Measurements from ENCODE around the gene KCTD6. TPM values are rescaled to one million over a fixed set of nuclear protein-coding genes. Genes with fewer than 3 reads are reported as not detected.

KCTD6 gene
- total RNA-seq, 3 donors from 2014 or later (not counting 1 experiment from before 2014, with no cell fraction given): 4.5 to 12.9 (median 7.5) TPM

DNA sequence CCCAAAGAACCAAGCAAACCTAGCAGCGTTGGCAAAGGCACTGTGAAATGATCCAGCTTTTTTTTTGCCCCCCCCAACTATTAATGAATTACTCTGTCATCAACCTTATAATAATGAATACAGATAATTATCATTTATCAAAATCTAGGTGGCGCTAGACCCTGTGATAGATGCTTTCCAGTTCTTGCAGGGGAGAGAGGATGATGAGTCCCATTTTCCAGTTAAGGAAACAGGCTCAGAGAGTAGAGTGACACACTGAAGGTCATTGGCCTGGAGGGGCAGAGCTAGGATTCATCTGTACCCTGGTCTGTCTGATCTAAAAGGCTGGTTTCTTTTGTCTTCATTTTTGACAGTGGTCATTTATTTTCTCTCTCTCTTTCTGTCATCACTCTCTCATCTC, 40.1 kb downstream of the KCTD6 start:
- Histone ChIP-seq H3K36me3 (ENCODE audit: control insufficient read depth, insufficient read depth, low read length) (no peaks in the 10 kb centered on the region), H3K9me3 (ENCODE audit: control insufficient read depth, insufficient read depth, low read length) (no peaks in the 10 kb centered on the region), H3K27me3 (ENCODE audit: control insufficient read depth, insufficient read depth, low read length) (no peaks in the 10 kb centered on the region), H3K4me3 (ENCODE audit: low read length) (no peak overlapping the region), H3K27ac (ENCODE audit: low read length) (no peak overlapping the region), H3K4me1 (ENCODE audit: control insufficient read depth, insufficient read depth, low read length) (peaks cover 9% of the 10 kb centered on the region)
- H3K27me3 Mint-ChIP-seq (ENCODE audit: low read depth in 2 of 2): peaks cover 0 to 6% of the 10 kb centered on the region in 2 donors
- intact Hi-C loops (cut with micrococcal nuclease): loop anchor here (1.0 to 5.0 kb wide), 6 partner anchors 41 to 345 kb away; partner anchors contain the start of genes HTD2, PDHB and RPP14
- ATAC-seq: no peak
- H3K4me1 Mint-ChIP-seq: peaks cover 8 to 10% of the 10 kb centered on the region in 2 donors
- no peak for TF ChIP-seq CTCF (IDR thresholded peaks at IDR 0.05)
- H3K36me3 Mint-ChIP-seq: no peaks in the 10 kb centered on the region
- 79% methylated on average over 2 of the region's 2 CpGs for whole genome bisulfite sequencing (ENCODE audit: insufficient coverage)
- no peak overlapping the region for H3K27ac Mint-ChIP-seq
- DNase-seq: no peak
- H3K9me3 Mint-ChIP-seq: no peaks in the 10 kb centered on the region
- no peak overlapping the region for H3K4me3 Mint-ChIP-seq

GRCh38 chr3:58532794-58533220, 40.9 kb downstream of the KCTD6 start:
- Histone ChIP-seq H3K4me1 (ENCODE audit: control insufficient read depth, insufficient read depth, low read length) (peaks cover 9% of the 10 kb centered on the region), H3K4me3 (ENCODE audit: low read length) (no peak overlapping the region), H3K36me3 (ENCODE audit: control insufficient read depth, insufficient read depth, low read length) (no peaks in the 10 kb centered on the region), H3K9me3 (ENCODE audit: control insufficient read depth, insufficient read depth, low read length) (no peaks in the 10 kb centered on the region), H3K27me3 (ENCODE audit: control insufficient read depth, insufficient read depth, low read length) (no peaks in the 10 kb centered on the region), H3K27ac (ENCODE audit: low read length) (no peak overlapping the region)
- intact Hi-C loops (cut with micrococcal nuclease): loop anchor here (1.0 to 5.0 kb wide), 6 partner anchors 42 to 346 kb away; partner anchors contain the start of genes HTD2, PDHB and RPP14
- H3K4me3 Mint-ChIP-seq: no peak overlapping the region
- peak; percentile 86 for TF ChIP-seq CTCF (IDR thresholded peaks at IDR 0.05)
- H3K36me3 Mint-ChIP-seq: no peaks in the 10 kb centered on the region
- peak; percentile 93 to 99 (median 99) for ATAC-seq
- WGBS (ENCODE audit: insufficient coverage): 17% methylated on average over 10 of the region's 11 CpGs
- peaks cover 8 to 10% of the 10 kb centered on the region in 2 donors for H3K4me1 Mint-ChIP-seq
- peak; percentile 70 to 89 for DNase-seq
- H3K27ac Mint-ChIP-seq: peak overlapping the region in 1 of 2 donors; percentile 75
- H3K9me3 Mint-ChIP-seq: no peaks in the 10 kb centered on the region
- peaks cover 0 to 6% of the 10 kb centered on the region in 2 donors for H3K27me3 Mint-ChIP-seq (ENCODE audit: low read depth in 2 of 2)

- no peak for TF ChIP-seq CTCF (IDR thresholded peaks at IDR 0.05)
- Mint-ChIP-seq H3K27me3 (ENCODE audit: low read depth in 2 of 2) (peaks cover 0 to 6% of the 10 kb centered on the region in 2 donors), H3K9me3 (no peaks in the 10 kb centered on the region), H3K36me3 (no peaks in the 10 kb centered on the region), H3K4me3 (no peak overlapping the region), H3K27ac (no peak overlapping the region), H3K4me1 (peaks cover 8 to 10% of the 10 kb centered on the region in 2 donors)
- peaks cover 9% of the 10 kb centered on the region for H3K4me1 ChIP-seq (ENCODE audit: control insufficient read depth, insufficient read depth, low read length)
- ATAC-seq (no peak), DNase-seq (no peak)
- no peak overlapping the region for H3K4me3 ChIP-seq (ENCODE audit: low read length)
- H3K36me3 ChIP-seq (ENCODE audit: control insufficient read depth, insufficient read depth, low read length): no peaks in the 10 kb centered on the region
- no peaks in the 10 kb centered on the region for H3K9me3 ChIP-seq (ENCODE audit: control insufficient read depth, insufficient read depth, low read length)
- no peaks in the 10 kb centered on the region for H3K27me3 ChIP-seq (ENCODE audit: control insufficient read depth, insufficient read depth, low read length)
- intact Hi-C loops (cut with micrococcal nuclease): loop anchor here (5.0 kb wide), 1 partner anchor 348 kb away; no protein-coding TSS in a partner anchor
- H3K27ac ChIP-seq (ENCODE audit: low read length): no peak overlapping the region
- 94% methylated on average over 9 of the region's 9 CpGs for WGBS (ENCODE audit: insufficient coverage)
These were observed 42.9 kb downstream of the KCTD6 start for GRCh38 chr3:58534592-58535494.
